ENCODE measurements around the gene FBLN5.

- no peak for TF ChIP-seq CTCF (IDR thresholded peaks at IDR 0.05)
- no peak for TF ChIP-seq POLR2A (IDR thresholded peaks at IDR 0.05)
These were observed 646 bp downstream of the FBLN5 start for GRCh38 chr14:91946622-91947474.
